Measurements from ENCODE around the gene SYNDIG1.

SYNDIG1 gene

DNA sequence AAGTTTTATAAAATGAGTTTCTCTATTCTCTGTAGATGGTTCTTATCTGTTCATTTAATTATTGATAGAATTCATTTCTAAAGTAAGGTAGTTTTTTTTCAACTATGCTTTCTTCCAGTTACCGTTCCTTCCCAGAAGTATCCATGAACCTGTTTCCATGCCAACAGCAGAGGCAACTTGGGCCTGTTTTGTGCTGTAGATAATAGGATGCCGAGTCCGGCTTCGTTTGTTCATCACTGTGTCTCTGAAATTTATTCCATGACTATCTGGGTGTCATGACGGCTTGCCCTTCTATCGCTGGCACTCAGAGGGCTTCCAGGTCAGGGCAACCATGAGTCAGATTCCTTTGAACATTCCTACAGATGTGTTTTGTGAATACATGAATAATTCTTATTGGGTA is 190.4 kb downstream of the SYNDIG1 start:
- no peak overlapping the region for H4K5ac ChIP-seq (ENCODE audit: low read length)
- H3K9ac ChIP-seq (ENCODE audit: low read length), result no peak overlapping the region
- no peaks in the 10 kb centered on the region for H3K27me3 ChIP-seq (ENCODE audit: insufficient read depth, low read length, poor library complexity)
- WGBS (ENCODE audit: extremely low coverage, insufficient coverage, low lambda C conversion rate), result no CpG with 5 or more reads among the region's 6 CpGs
- no peak overlapping the region for H3K27ac ChIP-seq (ENCODE audit: low read depth, low read length)
- no peak overlapping the region for H4K8ac ChIP-seq (ENCODE audit: low read depth, low read length)
- no peak overlapping the region for H2BK15ac ChIP-seq (replicated peaks; ENCODE audit: low read depth)
- no peak overlapping the region for H3K18ac ChIP-seq (ENCODE audit: low read length)
- DNase-seq, result no peak
- H3K79me1 ChIP-seq (ENCODE audit: low read length), result no peaks in the 10 kb centered on the region
- no peak overlapping the region for H2AK5ac ChIP-seq (ENCODE audit: low read length)
- no peaks in the 10 kb centered on the region for H3K4me1 ChIP-seq (ENCODE audit: control insufficient read depth, low read depth, low read length)
- H3K36me3 ChIP-seq (ENCODE audit: control insufficient read depth, insufficient read depth, low read length), result no peaks in the 10 kb centered on the region
- H3K23ac ChIP-seq (ENCODE audit: low read length), result no peak overlapping the region
- H3K56ac ChIP-seq (ENCODE audit: low read length), result no peak overlapping the region
- H3K79me2 ChIP-seq (ENCODE audit: control insufficient read depth, insufficient read depth, low read length), result no peaks in the 10 kb centered on the region
- no peak overlapping the region for H3K4me2 ChIP-seq (ENCODE audit: low read length)
- no peak overlapping the region for H2BK120ac ChIP-seq (ENCODE audit: low read depth, low read length)
- no peak overlapping the region for H3K4ac ChIP-seq (ENCODE audit: low read depth, low read length)
- no peak overlapping the region for H2BK5ac ChIP-seq (ENCODE audit: low read length)
- no peak overlapping the region for H3K4me3 ChIP-seq (ENCODE audit: low read length)

DNA sequence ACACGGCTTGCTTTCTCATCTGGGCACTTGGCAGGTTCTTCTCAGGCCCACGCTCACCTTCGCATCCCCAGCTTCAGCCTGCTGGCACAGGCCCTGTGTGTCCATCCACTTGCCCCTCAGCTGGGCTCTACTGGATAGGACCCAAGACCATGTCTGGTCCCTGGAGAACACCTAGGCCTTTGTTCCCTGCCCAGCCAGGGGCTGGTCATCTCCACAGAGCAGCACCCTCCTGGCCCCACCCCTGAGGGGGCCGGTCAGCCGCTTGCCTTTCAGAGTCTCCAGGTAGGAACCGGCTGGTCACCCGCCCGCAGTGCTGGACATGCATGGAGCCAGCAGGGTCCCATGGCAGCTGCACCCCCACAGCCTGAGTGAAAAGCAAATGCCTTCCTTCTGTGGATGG is 191.2 kb downstream of the SYNDIG1 start:
- no peaks in the 10 kb centered on the region for H3K27me3 ChIP-seq (ENCODE audit: insufficient read depth, low read length, poor library complexity)
- no peak overlapping the region for H3K27ac ChIP-seq (ENCODE audit: low read depth, low read length)
- no peak for DNase-seq
- H3K4ac ChIP-seq (ENCODE audit: low read depth, low read length), result no peak overlapping the region
- no peak overlapping the region for H2AK5ac ChIP-seq (ENCODE audit: low read length)
- no peaks in the 10 kb centered on the region for H3K36me3 ChIP-seq (ENCODE audit: control insufficient read depth, insufficient read depth, low read length)
- H3K4me3 ChIP-seq (ENCODE audit: low read length), result no peak overlapping the region
- H3K79me2 ChIP-seq (ENCODE audit: control insufficient read depth, insufficient read depth, low read length), result no peaks in the 10 kb centered on the region
- H3K4me2 ChIP-seq (ENCODE audit: low read length), result no peak overlapping the region
- no peak overlapping the region for H2BK15ac ChIP-seq (replicated peaks; ENCODE audit: low read depth)
- no peak overlapping the region for H3K56ac ChIP-seq (ENCODE audit: low read length)
- no peak overlapping the region for H4K8ac ChIP-seq (ENCODE audit: low read depth, low read length)
- H3K4me1 ChIP-seq (ENCODE audit: control insufficient read depth, low read depth, low read length), result no peaks in the 10 kb centered on the region
- no peak overlapping the region for H2BK5ac ChIP-seq (ENCODE audit: low read length)
- H3K18ac ChIP-seq (ENCODE audit: low read length), result no peak overlapping the region
- no peak overlapping the region for H3K9ac ChIP-seq (ENCODE audit: low read length)
- H4K5ac ChIP-seq (ENCODE audit: low read length), result no peak overlapping the region
- H3K23ac ChIP-seq (ENCODE audit: low read length), result no peak overlapping the region
- H3K79me1 ChIP-seq (ENCODE audit: low read length), result no peaks in the 10 kb centered on the region
- H2BK120ac ChIP-seq (ENCODE audit: low read depth, low read length), result no peak overlapping the region
- no CpG with 5 or more reads among the region's 8 CpGs for WGBS (ENCODE audit: extremely low coverage, insufficient coverage, low lambda C conversion rate)

GRCh38 chr20:24661255-24661654 is 191.8 kb downstream of the SYNDIG1 start:
- no peak for DNase-seq
- Histone ChIP-seq H3K79me1 (ENCODE audit: low read length) (no peaks in the 10 kb centered on the region), H2BK120ac (ENCODE audit: low read depth, low read length) (no peak overlapping the region), H4K8ac (ENCODE audit: low read depth, low read length) (no peak overlapping the region), H3K23ac (ENCODE audit: low read length) (no peak overlapping the region), H4K5ac (ENCODE audit: low read length) (no peak overlapping the region), H3K27me3 (ENCODE audit: insufficient read depth, low read length, poor library complexity) (no peaks in the 10 kb centered on the region), H3K18ac (ENCODE audit: low read length) (no peak overlapping the region), H3K79me2 (ENCODE audit: control insufficient read depth, insufficient read depth, low read length) (no peaks in the 10 kb centered on the region), H3K4me2 (ENCODE audit: low read length) (no peak overlapping the region), H3K4me1 (ENCODE audit: control insufficient read depth, low read depth, low read length) (no peaks in the 10 kb centered on the region), H3K27ac (ENCODE audit: low read depth, low read length) (no peak overlapping the region), H3K56ac (ENCODE audit: low read length) (no peak overlapping the region), H2BK15ac (replicated peaks; ENCODE audit: low read depth) (no peak overlapping the region), H3K4ac (ENCODE audit: low read depth, low read length) (no peak overlapping the region), H3K4me3 (ENCODE audit: low read length) (no peak overlapping the region), H2AK5ac (ENCODE audit: low read length) (no peak overlapping the region), H2BK5ac (ENCODE audit: low read length) (no peak overlapping the region), H3K9ac (ENCODE audit: low read length) (no peak overlapping the region), H3K36me3 (ENCODE audit: control insufficient read depth, insufficient read depth, low read length) (no peaks in the 10 kb centered on the region)
- 40% methylated on average over 1 of the region's 1 CpG for whole genome bisulfite sequencing (ENCODE audit: extremely low coverage, insufficient coverage, low lambda C conversion rate)

DNA sequence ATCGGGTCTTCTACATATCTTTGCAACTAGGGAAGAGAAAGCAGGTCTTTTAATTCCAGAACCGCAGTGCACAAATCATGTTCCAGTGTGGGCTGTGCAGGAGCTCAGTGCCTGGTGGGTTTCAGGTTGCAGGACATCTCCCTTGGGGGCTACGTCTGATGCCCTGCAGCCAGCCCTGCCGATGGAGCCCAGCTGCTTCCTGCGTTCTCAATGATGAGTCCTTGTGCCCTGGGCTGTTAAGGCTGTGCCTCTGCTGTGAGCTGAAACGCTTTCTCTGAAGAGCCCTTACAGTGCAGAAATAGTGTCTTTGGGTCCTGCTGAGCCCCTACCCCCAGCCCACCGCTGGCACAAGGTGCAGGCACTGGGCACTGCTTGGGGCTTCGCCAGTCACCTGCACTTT is 192.9 kb downstream of the SYNDIG1 start:
- Histone ChIP-seq H3K9ac (ENCODE audit: low read length) (no peak overlapping the region), H3K4me3 (ENCODE audit: low read length) (no peak overlapping the region), H3K27me3 (ENCODE audit: insufficient read depth, low read length, poor library complexity) (no peaks in the 10 kb centered on the region), H2AK5ac (ENCODE audit: low read length) (no peak overlapping the region), H3K18ac (ENCODE audit: low read length) (no peak overlapping the region), H3K4me2 (ENCODE audit: low read length) (no peak overlapping the region), H2BK15ac (replicated peaks; ENCODE audit: low read depth) (no peak overlapping the region), H3K36me3 (ENCODE audit: control insufficient read depth, insufficient read depth, low read length) (no peaks in the 10 kb centered on the region), H3K4me1 (ENCODE audit: control insufficient read depth, low read depth, low read length) (no peaks in the 10 kb centered on the region), H2BK5ac (ENCODE audit: low read length) (no peak overlapping the region), H3K56ac (ENCODE audit: low read length) (no peak overlapping the region), H3K23ac (ENCODE audit: low read length) (no peak overlapping the region), H3K4ac (ENCODE audit: low read depth, low read length) (no peak overlapping the region), H2BK120ac (ENCODE audit: low read depth, low read length) (no peak overlapping the region), H4K8ac (ENCODE audit: low read depth, low read length) (no peak overlapping the region), H3K79me2 (ENCODE audit: control insufficient read depth, insufficient read depth, low read length) (no peaks in the 10 kb centered on the region), H3K79me1 (ENCODE audit: low read length) (no peaks in the 10 kb centered on the region), H4K5ac (ENCODE audit: low read length) (no peak overlapping the region), H3K27ac (ENCODE audit: low read depth, low read length) (no peak overlapping the region)
- no peak for DNase-seq
- WGBS (ENCODE audit: extremely low coverage, insufficient coverage, low lambda C conversion rate), result no CpG with 5 or more reads among the region's 8 CpGs

DNA sequence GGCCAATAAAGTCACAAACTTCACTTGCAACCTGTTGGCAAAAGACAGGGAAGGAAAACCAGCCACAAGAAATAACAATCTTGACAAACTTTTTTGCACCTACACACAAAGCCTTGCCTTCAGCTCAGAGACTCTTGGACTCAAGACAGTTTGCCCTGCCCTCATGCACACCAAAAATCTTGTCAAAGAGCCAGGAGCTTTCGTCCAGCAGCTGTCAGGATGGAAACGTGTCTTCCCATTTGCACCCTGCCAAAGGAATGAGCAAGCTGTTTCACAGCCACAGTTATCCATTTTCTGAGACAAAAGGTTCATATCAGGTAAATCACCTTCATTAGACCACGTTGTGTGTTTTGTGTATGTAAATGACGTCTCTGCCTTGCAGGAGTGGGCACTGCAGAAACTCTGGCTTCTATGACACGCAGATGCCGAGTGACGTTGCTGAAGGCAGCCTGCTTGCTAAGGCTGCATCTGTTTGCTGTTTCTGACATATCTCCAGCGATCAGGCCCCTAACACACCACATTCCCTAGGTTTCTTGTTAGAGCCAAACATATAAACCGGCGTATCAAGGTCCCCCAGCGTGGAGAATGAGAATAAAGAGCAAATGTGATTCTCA is 193.4 kb downstream of the SYNDIG1 start:
- Histone ChIP-seq H2AK5ac (ENCODE audit: low read length) (no peak overlapping the region), H4K5ac (ENCODE audit: low read length) (no peak overlapping the region), H3K79me2 (ENCODE audit: control insufficient read depth, insufficient read depth, low read length) (no peaks in the 10 kb centered on the region), H3K79me1 (ENCODE audit: low read length) (no peaks in the 10 kb centered on the region), H3K27ac (ENCODE audit: low read depth, low read length) (no peak overlapping the region), H2BK5ac (ENCODE audit: low read length) (no peak overlapping the region), H3K4me1 (ENCODE audit: control insufficient read depth, low read depth, low read length) (no peaks in the 10 kb centered on the region), H3K4me2 (ENCODE audit: low read length) (no peak overlapping the region), H3K56ac (ENCODE audit: low read length) (no peak overlapping the region), H3K18ac (ENCODE audit: low read length) (no peak overlapping the region), H3K9ac (ENCODE audit: low read length) (no peak overlapping the region), H3K36me3 (ENCODE audit: control insufficient read depth, insufficient read depth, low read length) (no peaks in the 10 kb centered on the region), H2BK120ac (ENCODE audit: low read depth, low read length) (no peak overlapping the region), H4K8ac (ENCODE audit: low read depth, low read length) (no peak overlapping the region), H3K4ac (ENCODE audit: low read depth, low read length) (no peak overlapping the region), H3K23ac (ENCODE audit: low read length) (no peak overlapping the region), H3K27me3 (ENCODE audit: insufficient read depth, low read length, poor library complexity) (no peaks in the 10 kb centered on the region), H2BK15ac (replicated peaks; ENCODE audit: low read depth) (no peak overlapping the region), H3K4me3 (ENCODE audit: low read length) (no peak overlapping the region)
- DNase-seq, result no peak
- WGBS (ENCODE audit: extremely low coverage, insufficient coverage, low lambda C conversion rate), result no CpG with 5 or more reads among the region's 11 CpGs

GRCh38 chr20:24663496-24663895 is 194.1 kb downstream of the SYNDIG1 start:
- no peak for DNase-seq
- no peak overlapping the region for H2BK120ac ChIP-seq (ENCODE audit: low read depth, low read length)

More at GRCh38 chr20:24663496-24663895, 194.1 kb downstream of the SYNDIG1 start:
- Histone ChIP-seq H3K9ac (ENCODE audit: low read length) (no peak overlapping the region), H3K56ac (ENCODE audit: low read length) (no peak overlapping the region), H3K23ac (ENCODE audit: low read length) (no peak overlapping the region), H3K4me3 (ENCODE audit: low read length) (no peak overlapping the region), H3K18ac (ENCODE audit: low read length) (no peak overlapping the region), H2BK5ac (ENCODE audit: low read length) (no peak overlapping the region), H4K5ac (ENCODE audit: low read length) (no peak overlapping the region), H3K79me2 (ENCODE audit: control insufficient read depth, insufficient read depth, low read length) (no peaks in the 10 kb centered on the region), H4K8ac (ENCODE audit: low read depth, low read length) (no peak overlapping the region), H3K4me2 (ENCODE audit: low read length) (no peak overlapping the region), H2BK15ac (replicated peaks; ENCODE audit: low read depth) (no peak overlapping the region), H3K27me3 (ENCODE audit: insufficient read depth, low read length, poor library complexity) (no peaks in the 10 kb centered on the region), H2AK5ac (ENCODE audit: low read length) (no peak overlapping the region), H3K4ac (ENCODE audit: low read depth, low read length) (no peak overlapping the region), H3K27ac (ENCODE audit: low read depth, low read length) (no peak overlapping the region), H3K79me1 (ENCODE audit: low read length) (no peaks in the 10 kb centered on the region), H3K36me3 (ENCODE audit: control insufficient read depth, insufficient read depth, low read length) (no peaks in the 10 kb centered on the region), H3K4me1 (ENCODE audit: control insufficient read depth, low read depth, low read length) (no peaks in the 10 kb centered on the region)
- WGBS (ENCODE audit: extremely low coverage, insufficient coverage, low lambda C conversion rate), result no CpG with 5 or more reads among the region's 6 CpGs

Data from mesendoderm (in vitro differentiated cells).